Fibroblast of upper back skin (primary cell): ENCODE data around the gene FAM162B.
"Not testable (repeated sequence)": the region's sequence is repeated elsewhere in the genome, so short reads cannot be mapped to it uniquely, and the experiment has no call there.

ENCODE experiments used
- DNase-seq: peaks from one replicate; pipeline ENCODE4 v3.0.0-alpha.2; 2013

The FAM162B gene

GRCh38 chr6:116714761-116715160, 50.8 kb downstream of the FAM162B start:
- DNase-seq = no peak

GRCh38 chr6:116714296-116714695, 51.2 kb downstream of the FAM162B start:
- no peak for DNase-seq

DNA sequence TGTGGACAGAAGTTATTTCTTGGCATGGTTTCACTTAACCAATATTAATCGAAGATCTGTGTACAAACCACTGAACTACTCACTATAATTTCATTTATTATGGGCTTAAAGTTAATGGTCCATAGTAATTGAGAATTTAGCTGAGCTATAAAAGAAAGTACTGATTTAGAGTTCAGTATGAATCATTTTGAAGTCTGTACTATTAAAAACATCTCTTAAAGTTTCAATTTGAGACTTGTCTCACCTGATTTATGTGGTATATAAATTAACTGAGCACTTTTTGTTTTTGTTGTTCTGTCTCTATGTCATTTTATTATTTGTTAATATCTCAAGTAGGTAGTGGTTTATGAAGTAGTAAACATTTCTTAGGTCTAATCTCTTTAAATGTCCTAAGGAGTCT, 59.6 kb downstream of the FAM162B start:
- DNase-seq = no peak

- not testable (repeated sequence) for DNase-seq
Observed at GRCh38 chr6:116703888-116704287, 61.6 kb downstream of the FAM162B start.
